Astrocyte of the spinal cord (primary cell): Measurements from ENCODE around the gene CD200R1L.

ENCODE experiments used
- DNase-seq: peaks from one replicate; pipeline ENCODE4 v3.0.0; 2011; ENCODE audit warnings: low read depth, low spot score
- H3K4me3 ChIP-seq: 2 replicates; pipeline ENCODE4 v1.5.1; 2011; ENCODE audit warnings: low read depth, mild to moderate bottlenecking, low read length, moderate library complexity
- CTCF ChIP-seq: IDR thresholded peaks from 2 replicates; pipeline ENCODE4 v1.5.1; 2012; ENCODE audit warnings: low read depth, mild to moderate bottlenecking, low read length, inconsistent platforms
- in situ Hi-C: cut with HindIII; loops from 2 replicates; pipeline ENCODE4 v1.10.0; 2017; ENCODE audit warnings: low sequenced_read_pairs

The CD200R1L gene

GRCh38 chr3:112767177-112767576 lies 79.5 kb downstream of the CD200R1L start:
- DNase-seq, result no peak
- in situ Hi-C loops, result no loop called here
- no peak overlapping the region for H3K4me3 ChIP-seq
- TF ChIP-seq CTCF, result no peak
